Measurements from ENCODE around the gene VDAC1. TPM values are rescaled to one million over a fixed set of nuclear protein-coding genes. Genes with fewer than 3 reads are reported as not detected.
A peak's percentile ranks its signal among the peaks of the same experiment; 100 is the strongest.

VDAC1 gene
- total and polyA plus RNA-seq, 10 of the 15 experiments (the other 5 are each of a cell fraction or from before 2014, with no cell fraction given) = 245 to 488 (median 349) TPM

- no peak overlapping the region for H2AFZ ChIP-seq (ENCODE audit: control insufficient read depth, low read depth, low read length)
- DNase-seq (ENCODE audit: low read depth, low spot score) = peak; percentile 74
- in situ Hi-C loops (cut with MboI) = loop anchor here (5.0 kb wide), 2 partner anchors 56 to 96 kb away; no protein-coding TSS in a partner anchor
- peak; percentile 96 for FAIRE-seq
- intact Hi-C loops (cut with micrococcal nuclease; ENCODE audit: unreplicated experiment) = loop anchor here (1.0 kb wide), 1 partner anchor 27 kb away; no protein-coding TSS in a partner anchor
- no peaks in the 10 kb centered on the region for H3K27me3 ChIP-seq (replicated peaks in 1 of 2; ENCODE audit: control insufficient read depth in 2 of 2, insufficient read depth in 2 of 2, low read length in 1 of 2)
- H3K9me3 ChIP-seq (replicated peaks; ENCODE audit: control insufficient read depth, insufficient read depth, low read length) = no peaks in the 10 kb centered on the region
- ChIA-PET SMC1A (ENCODE audit: uncharacterized antibody, unreplicated experiment) (interaction anchor here (0.8 to 18.2 kb wide), 16 partner anchors 10 to 248 kb away, joined by 3 to 441 read pairs (median 8); partner anchors contain the start of gene TCF7), CTCF (interaction anchor here (0.8 to 18.2 kb wide), 18 partner anchors 11 to 247 kb away, joined by 3 to 792 read pairs (median 12); partner anchors contain the start of gene SKP1), RAD21 (ENCODE audit: unreplicated experiment) (interaction anchor here (0.6 to 7.6 kb wide), 15 partner anchors 11 to 246 kb away, joined by 3 to 200 read pairs (median 10); partner anchors contain the start of genes SKP1 and TCF7), POLR2A (interaction anchor here (0.5 to 6.8 kb wide), 16 partner anchors 12 to 543 kb away, joined by 3 to 37 read pairs (median 4); partner anchors contain the start of gene PPP2CA)
- 31% methylated on average over 11 of the region's 11 CpGs for WGBS (ENCODE audit: insufficient coverage, insufficient replicate concordance, low lambda C conversion rate, missing lambda C conversion rate)
- H3K36me3 ChIP-seq (ENCODE audit: control insufficient read depth in 2 of 2, insufficient read depth in 2 of 2, low read length in 1 of 2) = no peaks in the 10 kb centered on the region
- H4K20me1 ChIP-seq (ENCODE audit: control insufficient read depth, insufficient read depth) = no peaks in the 10 kb centered on the region
- H3K9ac ChIP-seq (ENCODE audit: control insufficient read depth, insufficient read depth, low read length) = no peak overlapping the region; the same call in 1 of the 2 replicates
- BruUV-seq (replicated peaks) = no TSS peak
- H3K79me2 ChIP-seq (ENCODE audit: control insufficient read depth, insufficient read depth, low read length) = no peaks in the 10 kb centered on the region
- peak; percentile 88 for ATAC-seq
- peaks cover 24% of the 10 kb centered on the region for H3K4me1 ChIP-seq (ENCODE audit: control insufficient read depth, insufficient read depth, low read length)
- no peak overlapping the region for H3K4me3 ChIP-seq
- H3K27ac ChIP-seq (ENCODE audit: control insufficient read depth, insufficient read depth) = peak overlapping the region; percentile 33; the same call in 1 of the 2 replicates
- H3K4me2 ChIP-seq (ENCODE audit: control insufficient read depth, insufficient read depth) = peak overlapping the region; percentile 70
- TF ChIP-seq BACH1 (IDR thresholded peaks at IDR 0.05; ENCODE audit: borderline replicate concordance) (no peak), TBL1XR1 (IDR thresholded peaks at IDR 0.05; ENCODE audit: low read depth, low read length) (peak; percentile 98), NFXL1 (IDR thresholded peaks at IDR 0.05; ENCODE audit: borderline replicate concordance) (no peak), BCLAF1 (IDR thresholded peaks at IDR 0.05) (no peak), ZNF592 (IDR thresholded peaks at IDR 0.05) (no peak), CHD4 (IDR thresholded peaks at IDR 0.05) (no peak), POU2F2 (IDR thresholded peaks at IDR 0.05; ENCODE audit: borderline replicate concordance, low read depth, low read length) (peak; percentile 59; the same call in 2 of the 3 replicates), ZBTB11 (CRISPR knock-in tag; IDR thresholded peaks at IDR 0.05) (no peak)
- TF ChIP-seq, protein P1, sequence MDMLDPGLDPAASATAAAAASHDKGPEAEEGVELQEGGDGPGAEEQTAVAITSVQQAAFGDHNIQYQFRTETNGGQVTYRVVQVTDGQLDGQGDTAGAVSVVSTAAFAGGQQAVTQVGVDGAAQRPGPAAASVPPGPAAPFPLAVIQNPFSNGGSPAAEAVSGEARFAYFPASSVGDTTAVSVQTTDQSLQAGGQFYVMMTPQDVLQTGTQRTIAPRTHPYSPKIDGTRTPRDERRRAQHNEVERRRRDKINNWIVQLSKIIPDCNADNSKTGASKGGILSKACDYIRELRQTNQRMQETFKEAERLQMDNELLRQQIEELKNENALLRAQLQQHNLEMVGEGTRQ (IDR thresholded peaks at IDR 0.05; ENCODE audit: borderline replicate concordance, low read depth, low read length) = no peak
Observed at GRCh38 chr5:134041570-134042411, 37.0 kb upstream of the VDAC1 start.
